Embryonic facial prominence (tissue), 1 donor: ENCODE measurements around the gene CSNK1E.
"Not testable (repeated sequence)": the region's sequence is repeated elsewhere in the genome, so short reads cannot be mapped to it uniquely, and the experiment has no call there.

Experiments used
- DNase-seq: peaks from one replicate; pipeline ENCODE4 v3.0.0-alpha.2; 2016; ENCODE audit errors: extremely low spot score

CSNK1E gene

DNA sequence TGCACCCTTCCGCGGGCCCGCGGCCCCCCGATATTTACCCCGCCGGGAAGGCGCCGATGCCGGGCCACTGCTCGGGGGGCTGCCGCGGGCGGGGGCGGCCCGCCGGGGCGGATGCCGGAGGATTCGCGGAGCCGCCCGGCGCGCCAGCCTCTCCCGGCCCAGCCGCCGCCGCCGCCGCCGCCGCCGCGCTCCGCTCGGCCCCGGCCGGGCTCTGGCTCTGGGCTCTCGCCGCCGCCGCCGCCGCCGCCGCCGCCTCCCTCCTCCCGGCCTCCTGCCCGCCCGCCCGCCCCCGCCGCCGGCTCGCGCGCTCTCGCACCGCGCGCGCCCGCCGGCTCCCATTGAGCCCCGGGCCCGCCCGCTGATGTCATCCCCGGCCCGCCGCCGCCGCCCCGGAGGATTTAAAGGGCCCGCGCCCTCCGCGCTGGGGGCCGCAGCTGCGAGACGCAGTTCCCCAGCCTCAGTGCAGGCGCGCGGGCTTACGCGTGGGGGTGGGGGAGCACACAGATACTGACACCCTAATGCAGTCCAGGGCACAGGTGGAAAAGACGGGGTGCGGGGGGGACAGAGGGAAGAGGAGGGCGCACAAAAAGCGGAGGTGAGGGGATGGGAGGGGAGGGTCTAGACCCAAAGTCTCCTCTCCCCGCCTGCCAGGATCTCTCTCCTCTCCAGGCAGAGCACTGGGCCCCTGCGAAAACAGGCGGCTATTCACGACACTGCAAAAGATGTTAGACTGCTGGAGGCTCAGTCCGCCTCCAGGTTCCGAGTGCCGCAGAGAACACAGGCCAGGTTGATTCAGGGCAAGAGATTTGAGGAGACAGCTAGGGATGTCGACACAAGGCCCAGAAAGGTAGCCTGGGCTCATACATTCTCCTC is at the start of gene CSNK1E:
Gene CSNK1E, minus strand, starts transcription at position 312 of the 873 bp plus-strand sequence. CDS start 3,276 bp downstream, outside the sequence.
- DNase-seq, result no peak

- not testable (repeated sequence) for DNase-seq
Measured at GRCh38 chr22:38365829-38366228, 48.6 kb upstream of the CSNK1E start.

DNA sequence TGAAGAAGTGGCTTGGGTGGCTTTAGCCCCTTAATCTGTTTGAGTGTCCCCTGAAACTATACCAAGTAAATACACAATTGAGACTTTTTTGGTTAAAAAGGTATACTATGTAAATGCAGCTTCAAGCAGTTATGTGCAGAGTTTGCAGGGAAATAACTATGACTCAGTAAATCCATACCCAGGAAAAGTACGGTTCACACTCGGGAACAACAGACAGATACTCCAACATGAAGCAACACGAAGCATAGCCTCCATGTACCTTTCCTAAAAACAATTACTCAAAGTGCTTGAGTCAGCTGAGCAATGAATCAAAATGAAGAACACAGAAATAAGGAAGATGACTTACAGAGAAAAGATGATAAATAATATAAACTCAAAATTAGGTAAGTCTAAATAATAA is 47.9 kb upstream of the CSNK1E start:
- not testable (repeated sequence) for DNase-seq

GRCh38 chr22:38360560-38360959 is 43.3 kb upstream of the CSNK1E start:
- DNase-seq, result not testable (repeated sequence)

GRCh38 chr22:38359817-38360216 is 42.6 kb upstream of the CSNK1E start:
- not testable (repeated sequence) for DNase-seq

DNA sequence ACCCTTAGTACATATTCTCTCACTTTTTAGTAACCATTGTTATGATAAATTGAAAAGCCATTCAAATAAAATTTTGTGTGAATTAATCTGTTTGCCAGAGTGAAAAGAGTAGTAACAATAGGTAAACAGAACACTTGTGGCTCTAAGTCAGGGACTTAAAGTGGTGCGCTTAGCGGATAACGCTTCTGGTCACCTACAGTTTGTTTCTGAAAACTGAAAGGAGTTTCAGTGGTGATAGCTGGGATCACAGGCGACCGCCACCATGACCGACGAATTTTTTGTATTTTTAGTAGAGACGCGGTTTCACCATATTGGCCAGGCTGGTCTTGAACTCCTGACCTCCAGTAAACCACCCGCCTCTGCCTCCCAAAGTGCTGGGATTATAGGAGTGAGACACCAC is 40.7 kb upstream of the CSNK1E start:
- not testable (repeated sequence) for DNase-seq

DNA sequence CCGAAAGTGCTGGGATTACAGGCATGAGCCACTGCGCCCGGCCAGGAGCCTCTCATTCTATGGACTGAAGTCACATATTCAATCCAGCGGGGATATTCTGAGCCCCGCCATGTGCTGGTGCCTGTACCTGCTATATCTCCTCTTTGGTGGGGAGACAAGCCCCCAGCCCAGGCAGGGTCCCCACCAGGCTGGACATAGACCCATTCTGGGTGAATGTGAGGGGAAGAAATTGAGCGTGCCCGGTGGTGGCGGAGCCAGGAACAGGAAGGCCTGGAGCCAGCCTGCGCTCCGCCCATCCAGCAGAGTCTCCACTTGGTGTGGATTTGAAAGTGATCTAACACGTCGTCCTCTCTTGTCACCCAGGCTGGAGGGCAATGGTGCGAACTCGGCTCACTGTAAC is 38.0 kb upstream of the CSNK1E start:
- DNase-seq, result no peak

GRCh38 chr22:38353701-38354100 is 36.5 kb upstream of the CSNK1E start:
- no peak for DNase-seq

- DNase-seq, result no peak
Measured at GRCh38 chr22:38353142-38353629, 36.0 kb upstream of the CSNK1E start.

- DNase-seq, result no peak
Measured at GRCh38 chr22:38352436-38352835, 35.2 kb upstream of the CSNK1E start.

GRCh38 chr22:38350444-38351359 is 33.5 kb upstream of the CSNK1E start:
- DNase-seq, result no peak

DNA sequence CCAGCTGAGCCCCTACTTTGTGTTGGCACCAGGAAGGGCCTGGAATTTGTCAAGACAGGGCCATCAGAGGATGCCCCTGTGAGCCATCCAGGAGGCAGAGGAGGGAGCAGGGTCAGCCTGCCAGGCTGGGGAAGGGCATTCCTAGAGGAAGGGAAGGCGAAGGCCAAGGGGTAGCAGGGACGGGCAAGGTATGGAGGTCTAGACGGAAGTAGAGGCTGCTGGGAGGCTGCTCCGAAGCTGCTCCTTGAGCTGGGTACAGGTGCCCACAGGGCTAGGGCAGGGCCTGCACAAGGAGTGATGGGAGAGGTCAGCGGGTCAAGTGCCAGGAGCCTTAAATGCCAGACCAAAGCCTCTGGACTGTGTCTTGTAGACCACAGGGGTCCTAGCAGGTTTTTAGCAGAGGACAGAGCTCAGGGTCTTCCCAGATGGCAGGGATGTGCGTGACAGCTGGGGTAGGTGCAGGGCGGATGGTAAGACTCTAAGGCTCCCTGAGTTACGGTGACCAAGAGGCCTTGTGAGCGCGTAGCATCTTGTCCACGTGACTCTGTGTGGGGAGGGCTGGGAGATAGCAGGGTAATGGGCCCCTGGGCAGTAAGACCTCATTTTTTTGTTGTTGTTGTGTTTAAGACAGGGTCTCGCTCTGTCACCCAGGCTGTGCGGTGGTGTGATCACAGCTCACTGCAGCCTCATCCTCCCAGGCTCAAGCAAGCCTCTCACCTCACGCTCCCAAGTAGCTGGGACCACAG is 31.7 kb upstream of the CSNK1E start:
- no peak for DNase-seq

DNA sequence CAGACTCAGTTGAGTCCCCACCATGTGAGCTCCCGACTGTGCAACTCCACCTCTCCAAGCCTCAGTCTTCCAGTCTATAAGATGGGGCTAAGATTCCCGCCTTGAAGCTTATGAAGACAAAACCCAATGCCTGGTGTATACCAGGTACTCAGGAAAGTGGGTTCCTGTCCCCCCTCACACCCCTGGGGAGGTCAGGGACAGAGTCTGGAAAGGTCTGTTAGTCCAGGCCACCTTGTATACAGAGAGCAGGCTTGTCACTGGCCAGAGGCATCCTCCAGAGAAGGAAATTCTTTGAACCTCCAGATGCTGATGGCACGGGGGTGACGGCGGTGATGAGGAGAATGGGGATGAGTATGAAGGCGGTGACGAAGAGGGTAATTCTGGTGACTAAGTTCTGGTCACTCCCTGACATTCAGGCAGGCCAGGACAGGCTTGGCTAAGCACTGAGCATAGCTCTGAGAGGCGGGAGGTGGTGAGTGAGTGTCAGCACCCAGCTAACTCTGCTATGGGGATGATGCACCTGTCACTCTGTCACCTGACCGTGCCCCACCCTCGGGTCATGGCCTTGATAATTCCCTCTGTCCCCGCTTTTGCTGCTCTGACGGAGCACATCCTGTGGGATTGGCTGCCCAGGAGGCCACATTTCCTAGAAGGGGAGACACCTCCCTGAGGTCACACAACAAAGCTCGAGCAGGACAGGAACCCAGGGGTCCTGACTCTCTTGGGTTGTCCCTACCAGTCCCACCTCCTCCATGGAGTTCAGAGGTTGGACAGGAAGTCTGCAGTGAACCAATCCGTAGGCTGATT is 30.9 kb upstream of the CSNK1E start:
- DNase-seq, result no peak

DNA sequence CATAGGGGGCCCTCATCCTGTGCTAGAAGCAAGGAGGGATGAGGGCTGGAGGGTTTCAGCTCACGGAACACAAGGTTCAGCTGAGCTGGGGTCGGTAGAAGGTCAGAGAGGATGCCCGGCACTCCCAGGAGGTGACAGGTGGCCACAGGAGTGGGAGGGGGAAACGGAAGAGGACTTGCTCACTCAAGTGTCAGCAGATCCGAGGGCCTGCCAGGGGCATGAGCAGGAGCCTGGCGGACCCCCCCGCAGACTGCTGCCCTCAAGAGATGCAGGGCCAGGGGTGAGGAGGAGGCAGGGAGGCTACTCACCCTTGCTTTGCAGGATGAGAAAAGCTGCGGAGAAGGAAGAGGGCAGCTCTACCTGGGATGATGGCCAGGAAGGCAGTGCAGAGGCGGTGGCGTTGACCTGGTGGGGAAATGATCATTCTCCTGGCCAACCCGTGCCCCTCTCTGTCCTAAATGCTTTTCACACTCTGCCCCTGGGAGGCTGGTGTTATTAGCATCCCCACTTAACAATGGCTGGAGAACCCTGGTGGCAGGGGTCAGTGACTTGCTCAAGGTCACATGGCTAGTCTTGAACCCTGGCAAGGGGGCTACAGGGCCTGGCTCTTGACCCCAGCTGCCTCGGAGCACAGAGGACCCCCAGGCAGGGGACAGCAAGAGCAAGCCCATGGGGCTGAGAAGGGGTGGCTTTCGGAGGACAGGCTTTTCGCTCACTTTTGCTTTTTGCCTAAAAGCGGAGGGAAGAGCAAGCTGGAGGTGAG is 30.1 kb upstream of the CSNK1E start:
- no peak for DNase-seq

- DNase-seq, result no peak
Measured at GRCh38 chr22:38346506-38346905, 29.3 kb upstream of the CSNK1E start.

DNA sequence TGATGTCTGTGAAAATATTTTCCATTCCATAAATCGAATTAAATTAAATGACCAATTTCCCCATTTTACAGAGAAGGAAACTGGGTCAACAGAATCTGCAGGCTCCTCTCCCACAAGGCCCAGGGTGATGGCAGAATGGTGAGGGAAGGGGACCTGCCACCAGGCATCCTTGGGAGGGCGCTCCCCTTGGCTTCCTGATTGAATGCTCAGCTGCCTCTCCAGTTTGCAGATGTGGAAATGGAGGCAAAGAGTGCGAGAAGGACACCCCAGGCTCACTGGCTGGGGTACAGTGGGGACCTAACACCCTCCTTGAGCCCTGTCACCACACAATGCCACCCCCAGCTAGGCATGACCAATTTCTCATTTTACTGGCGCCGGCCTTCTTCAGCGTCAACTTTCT is 28.5 kb upstream of the CSNK1E start:
- no peak for DNase-seq

GRCh38 chr22:38339893-38340292 is 22.7 kb upstream of the CSNK1E start:
- DNase-seq, result not testable (repeated sequence)

GRCh38 chr22:38338772-38339379 is 21.6 kb upstream of the CSNK1E start:
- no peak for DNase-seq

DNA sequence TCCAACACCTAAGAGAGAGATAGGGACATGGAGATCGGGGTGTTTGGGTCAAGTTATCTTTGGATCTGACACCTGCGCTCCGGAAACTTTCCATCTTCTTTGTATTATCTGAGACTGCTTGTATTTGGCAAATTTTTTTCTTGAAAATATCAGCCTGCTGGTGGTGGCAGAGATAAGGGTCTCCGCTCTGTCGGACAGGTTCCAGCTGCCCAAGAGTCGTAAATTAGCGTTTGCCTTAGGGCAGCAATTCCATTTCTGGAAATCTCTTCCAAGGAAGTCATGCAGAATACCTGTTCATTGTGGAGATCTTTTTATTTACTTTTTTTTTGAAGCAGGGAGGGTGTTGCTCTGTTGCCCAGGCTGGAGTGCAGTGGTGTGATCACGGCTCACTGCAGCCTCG is 19.5 kb upstream of the CSNK1E start:
- DNase-seq, result no peak

DNA sequence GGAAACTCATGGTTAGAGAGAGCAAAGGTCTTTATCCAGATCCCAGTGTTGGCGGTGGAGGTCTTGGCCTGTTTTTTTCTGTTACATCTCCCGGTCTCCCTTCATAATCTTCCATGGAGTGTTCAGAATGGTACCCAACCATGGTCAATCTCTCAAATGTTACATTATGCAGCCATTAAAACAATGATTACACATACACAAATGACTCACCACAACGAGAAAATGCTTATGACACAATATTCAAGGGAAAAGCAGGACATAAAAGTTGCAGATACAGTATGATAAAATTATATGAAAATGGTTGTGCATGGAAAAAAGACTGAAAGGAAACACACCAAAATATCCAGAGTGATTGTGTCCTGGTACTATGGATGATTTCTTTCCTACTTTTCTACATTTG is 17.8 kb upstream of the CSNK1E start:
- DNase-seq, result no peak
